WERI-Rb-1 (cell line): Measurements from ENCODE around the gene WNK2.
"Not testable (repeated sequence)": the region's sequence is repeated elsewhere in the genome, so short reads cannot be mapped to it uniquely, and the experiment has no call there.

Source experiments
- DNase-seq: peaks from one replicate; pipeline ENCODE4 v3.0.0-alpha.2; 2020
- H3K27ac ChIP-seq: fragments of 250-450 bp; sonication (Bioruptor Pico); 2 replicates; pipeline ENCODE4 v1.5.1; 2020; ENCODE audit warnings: mild to moderate bottlenecking, moderate library complexity
- H3K27me3 ChIP-seq: fragments of 250-450 bp; sonication (Bioruptor Pico); 2 replicates; pipeline ENCODE4 v1.5.1; 2021; ENCODE audit warnings: mild to moderate bottlenecking, low read depth, moderate library complexity; ENCODE audit not compliant: insufficient read depth, severe bottlenecking
- H3K36me3 ChIP-seq: fragments of 250-450 bp; sonication (Bioruptor Pico); 2 replicates; pipeline ENCODE4 v1.5.1; 2020; ENCODE audit warnings: mild to moderate bottlenecking, moderate library complexity
- H3K4me3 ChIP-seq: 2 replicates; pipeline ENCODE4 v1.5.1; 2011; ENCODE audit warnings: low read depth, mild to moderate bottlenecking, control low read depth, low read length
- H3K9me3 ChIP-seq: fragments of 250-450 bp; sonication (Bioruptor Pico); 2 replicates; pipeline ENCODE4 v1.5.1; 2021; ENCODE audit warnings: mild to moderate bottlenecking, moderate library complexity; ENCODE audit not compliant: severe bottlenecking
- TF ChIP-seq, protein P1 (sequence below): IDR thresholded peaks from 2 replicates; pipeline ENCODE4 v1.5.1; 2011; ENCODE audit warnings: low read depth, mild to moderate bottlenecking, control low read depth, inconsistent platforms, low read length

WNK2 gene

DNA sequence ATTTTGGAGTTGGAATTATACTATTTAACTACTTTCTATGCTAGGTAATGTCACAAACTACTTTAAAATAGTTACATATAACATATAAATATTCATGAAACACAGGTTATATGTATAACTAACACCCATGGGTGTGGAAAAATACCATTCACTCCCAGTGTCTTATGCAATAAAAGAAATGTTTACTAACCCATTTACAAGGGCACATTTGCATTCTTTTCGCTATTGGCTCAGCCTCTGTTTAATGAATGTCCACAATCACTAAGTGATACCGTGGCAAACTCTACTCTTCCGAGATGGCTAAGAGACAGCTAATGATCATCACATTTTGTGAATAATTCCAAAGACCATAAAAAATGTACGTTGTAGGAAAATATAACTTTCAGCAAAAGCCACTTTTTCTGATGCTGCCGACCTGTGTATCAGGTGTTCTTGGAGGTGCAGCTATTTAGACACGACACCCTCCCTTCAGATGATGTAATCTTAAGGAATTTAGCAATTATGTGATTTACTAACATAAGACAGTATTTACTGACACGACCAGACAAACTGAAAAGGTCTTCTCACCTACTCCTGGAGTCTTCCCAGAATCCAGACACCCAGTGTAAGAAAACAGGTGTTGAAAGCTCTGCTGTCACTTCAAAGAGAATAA is 145.8 kb downstream of the WNK2 start:
- no peaks in the 10 kb centered on the region for H3K27me3 ChIP-seq
- H3K4me3 ChIP-seq = no peak overlapping the region
- H3K36me3 ChIP-seq = no peaks in the 10 kb centered on the region
- TF ChIP-seq, protein P1, sequence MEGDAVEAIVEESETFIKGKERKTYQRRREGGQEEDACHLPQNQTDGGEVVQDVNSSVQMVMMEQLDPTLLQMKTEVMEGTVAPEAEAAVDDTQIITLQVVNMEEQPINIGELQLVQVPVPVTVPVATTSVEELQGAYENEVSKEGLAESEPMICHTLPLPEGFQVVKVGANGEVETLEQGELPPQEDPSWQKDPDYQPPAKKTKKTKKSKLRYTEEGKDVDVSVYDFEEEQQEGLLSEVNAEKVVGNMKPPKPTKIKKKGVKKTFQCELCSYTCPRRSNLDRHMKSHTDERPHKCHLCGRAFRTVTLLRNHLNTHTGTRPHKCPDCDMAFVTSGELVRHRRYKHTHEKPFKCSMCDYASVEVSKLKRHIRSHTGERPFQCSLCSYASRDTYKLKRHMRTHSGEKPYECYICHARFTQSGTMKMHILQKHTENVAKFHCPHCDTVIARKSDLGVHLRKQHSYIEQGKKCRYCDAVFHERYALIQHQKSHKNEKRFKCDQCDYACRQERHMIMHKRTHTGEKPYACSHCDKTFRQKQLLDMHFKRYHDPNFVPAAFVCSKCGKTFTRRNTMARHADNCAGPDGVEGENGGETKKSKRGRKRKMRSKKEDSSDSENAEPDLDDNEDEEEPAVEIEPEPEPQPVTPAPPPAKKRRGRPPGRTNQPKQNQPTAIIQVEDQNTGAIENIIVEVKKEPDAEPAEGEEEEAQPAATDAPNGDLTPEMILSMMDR = no peak
- no peak for DNase-seq
- H3K9me3 ChIP-seq = no peaks in the 10 kb centered on the region
- H3K27ac ChIP-seq = no peak overlapping the region

DNA sequence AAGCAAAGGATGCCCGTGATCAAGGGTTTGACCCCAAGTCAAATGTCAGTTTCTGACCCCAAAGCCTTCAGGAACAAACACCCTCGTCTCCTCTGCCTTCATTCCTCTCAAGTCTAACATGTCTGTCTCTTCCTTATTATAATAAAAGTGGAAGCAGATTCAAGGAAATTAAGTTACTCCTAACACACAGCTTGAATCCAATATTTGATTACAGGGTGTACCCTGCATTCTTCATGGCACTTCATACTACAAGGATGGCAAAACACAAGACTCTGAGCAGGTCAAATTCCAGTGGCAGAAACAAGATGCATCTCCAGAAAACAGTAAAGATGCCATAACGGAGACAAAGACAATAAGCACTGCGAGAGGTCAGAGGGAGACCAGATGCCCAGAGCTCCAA is 148.4 kb downstream of the WNK2 start:
- no peak overlapping the region for H3K27ac ChIP-seq
- TF ChIP-seq, protein P1 = no peak
- H3K36me3 ChIP-seq = no peaks in the 10 kb centered on the region
- H3K9me3 ChIP-seq = no peaks in the 10 kb centered on the region
- no peak for DNase-seq
- no peaks in the 10 kb centered on the region for H3K27me3 ChIP-seq
- H3K4me3 ChIP-seq = no peak overlapping the region

DNA sequence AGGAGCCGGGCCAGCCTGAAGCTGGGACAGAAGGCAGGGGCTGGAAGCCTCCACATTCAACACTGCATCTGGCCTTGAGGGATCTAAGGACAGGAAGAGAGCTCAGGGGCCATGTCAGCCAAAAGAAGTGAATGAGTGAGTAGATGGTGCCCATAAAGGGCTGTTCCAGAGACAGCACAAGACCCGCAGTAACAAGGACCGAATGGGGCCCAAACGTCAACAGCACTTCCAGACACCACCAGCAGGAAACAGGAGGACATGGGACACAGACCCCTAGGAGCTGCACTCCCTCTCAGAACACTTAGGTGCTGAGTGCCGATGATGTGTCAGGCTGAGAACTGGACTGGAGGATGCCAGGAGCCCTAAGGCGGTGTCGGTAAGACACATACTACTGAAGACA is 152.8 kb downstream of the WNK2 start:
- no peak for DNase-seq
- peaks cover 15% of the 10 kb centered on the region for H3K9me3 ChIP-seq
- no peak overlapping the region for H3K4me3 ChIP-seq
- H3K36me3 ChIP-seq = no peaks in the 10 kb centered on the region
- TF ChIP-seq, protein P1 = no peak
- no peaks in the 10 kb centered on the region for H3K27me3 ChIP-seq
- no peak overlapping the region for H3K27ac ChIP-seq

DNA sequence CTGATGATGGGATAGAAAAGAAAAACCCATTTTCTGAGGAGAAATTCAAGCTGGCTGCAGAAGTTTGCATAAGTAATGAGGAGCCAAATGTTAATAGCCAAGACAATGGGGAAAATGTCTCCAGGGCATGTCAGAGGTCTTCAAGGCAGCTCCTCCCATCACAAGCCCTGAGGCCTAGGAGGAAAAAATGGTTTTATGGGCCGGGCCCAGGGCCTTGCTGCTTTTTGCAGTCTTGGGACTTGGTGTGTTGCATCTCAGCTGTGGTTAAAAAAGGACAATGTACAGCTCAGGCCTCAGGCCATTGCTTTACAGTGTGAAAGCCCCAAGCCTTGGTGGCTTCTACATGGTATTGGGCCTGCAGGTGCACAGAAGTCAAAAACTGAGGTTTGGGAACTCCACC is 154.3 kb downstream of the WNK2 start:
- H3K27me3 ChIP-seq, H3K4me3 ChIP-seq, H3K27ac ChIP-seq, H3K36me3 ChIP-seq, DNase-seq: not testable (repeated sequence)
- H3K9me3 ChIP-seq = peaks cover 15% of the 10 kb centered on the region

DNA sequence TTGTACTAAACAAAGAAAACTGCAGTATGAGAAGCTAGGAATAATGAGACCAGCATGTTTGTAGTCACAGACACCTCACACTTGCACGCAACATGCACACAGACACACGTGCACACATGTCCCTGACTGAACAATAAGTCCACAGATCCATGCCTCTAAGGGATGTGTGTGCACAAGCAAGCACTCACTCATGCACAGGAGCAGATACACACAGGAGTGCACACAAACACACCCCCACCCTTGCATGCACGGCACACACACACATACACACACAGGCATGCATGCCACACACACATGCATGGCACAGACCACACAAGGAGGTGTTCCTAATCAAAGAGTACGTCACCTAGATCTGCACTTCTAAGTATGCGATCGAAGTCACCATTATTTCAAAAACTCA is 156.2 kb downstream of the WNK2 start:
- Histone ChIP-seq H3K27me3 (no peaks in the 10 kb centered on the region), H3K36me3 (no peaks in the 10 kb centered on the region), H3K9me3 (peaks cover 15% of the 10 kb centered on the region), H3K27ac (no peak overlapping the region), H3K4me3 (no peak overlapping the region)
- no peak for DNase-seq
- TF ChIP-seq, protein P1 = no peak

DNA sequence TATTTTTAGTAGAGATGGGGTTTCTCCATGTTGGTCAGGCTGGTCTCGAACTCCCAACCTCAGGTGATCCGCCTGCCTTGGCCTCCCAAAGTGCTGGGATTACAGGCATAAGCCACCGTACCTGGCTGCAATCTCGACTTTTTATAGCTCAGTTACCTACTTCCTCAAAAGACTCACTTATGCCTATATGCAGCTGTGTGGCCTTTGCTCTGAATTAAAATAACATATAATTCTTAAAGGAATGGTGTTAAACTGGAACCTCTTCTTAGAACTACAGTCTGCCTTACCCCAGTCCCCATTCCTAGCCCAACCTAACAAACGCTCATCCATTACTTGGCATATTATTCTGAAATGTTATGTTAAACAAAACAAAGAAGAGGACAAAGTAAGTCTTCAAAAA is 157.9 kb downstream of the WNK2 start:
- DNase-seq, H3K4me3 ChIP-seq, H3K36me3 ChIP-seq, H3K27me3 ChIP-seq, H3K27ac ChIP-seq: not testable (repeated sequence)
- H3K9me3 ChIP-seq = peaks cover 18% of the 10 kb centered on the region

DNA sequence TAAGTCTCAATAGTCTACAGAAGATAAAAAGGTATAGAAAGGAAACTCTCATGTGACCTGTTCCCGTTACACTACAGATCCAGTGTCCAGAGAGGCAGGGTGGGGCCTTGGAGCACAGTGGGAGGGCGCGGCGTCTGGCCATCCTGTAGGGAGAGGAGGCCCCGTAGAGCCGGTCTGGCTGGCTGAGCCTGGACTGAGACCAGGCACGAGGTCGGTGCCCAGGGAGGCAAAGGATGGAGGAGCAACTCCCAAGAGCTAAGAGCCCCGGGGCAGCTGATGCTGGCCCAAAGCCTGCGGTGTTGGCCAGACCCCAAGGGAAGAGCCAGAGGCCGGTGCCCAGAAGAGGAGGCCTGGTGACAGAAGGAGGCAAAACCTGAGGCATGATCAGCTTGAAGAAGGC is 158.5 kb downstream of the WNK2 start:
- H3K27ac ChIP-seq, H3K27me3 ChIP-seq, DNase-seq, H3K36me3 ChIP-seq, H3K4me3 ChIP-seq: not testable (repeated sequence)
- H3K9me3 ChIP-seq = peaks cover 18% of the 10 kb centered on the region
